HepG2 (cell line): ENCODE data around the gene TP73.

Experiments used
- ZFP90 ChIP-seq: sonication (generic); formaldehyde crosslinking; IDR thresholded peaks from 2 replicates; pipeline ENCODE4 v1.8.0; 2022; ENCODE audit warnings: missing genetic modification reagents, mild to moderate bottlenecking, inconsistent platforms, borderline replicate concordance
- ZNF280D ChIP-seq: sonication (generic); formaldehyde crosslinking; IDR thresholded peaks from 2 replicates; pipeline ENCODE4 v1.5.1; 2020; ENCODE audit warnings: mild to moderate bottlenecking, missing genetic modification reagents

- TF ChIP-seq ZFP90 (CRISPR knock-in tag) (no peak), ZNF280D (no peak)
Measured at GRCh38 chr1:3606779-3607702, 45.3 kb upstream of the TP73 start.
